ENCODE results near the gene HPCAL4.

Gene HPCAL4

DNA sequence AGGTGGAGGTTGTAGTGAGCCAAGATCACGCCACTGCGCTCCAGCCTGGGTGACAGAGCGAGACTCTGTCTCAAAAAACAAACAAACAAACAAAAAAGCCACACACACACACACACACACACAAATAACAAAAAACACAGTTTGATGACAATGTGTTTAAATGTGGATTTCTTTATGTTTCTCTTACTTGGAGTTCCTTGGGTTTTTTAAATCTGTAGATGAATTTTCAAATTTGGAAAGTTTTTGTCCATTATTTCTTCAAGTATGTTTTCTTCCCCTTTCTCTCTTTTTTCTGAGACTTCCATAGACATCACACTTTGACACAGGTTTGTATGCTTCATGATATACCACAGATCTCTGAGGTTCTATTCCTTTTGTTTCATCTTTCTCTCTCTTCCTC, 35.4 kb upstream of the HPCAL4 start:
- Histone ChIP-seq H3K27ac (ENCODE audit: low read length) (no peak overlapping the region), H3K4me1 (ENCODE audit: control insufficient read depth, insufficient read depth, low read length) (no peaks in the 10 kb centered on the region), H3K36me3 (ENCODE audit: control insufficient read depth in 2 of 2, insufficient read depth in 2 of 2, low read length in 2 of 2) (no peaks in the 10 kb centered on the region), H3K9ac (ENCODE audit: low read length in 2 of 2) (no peak overlapping the region), H3K4me3 (ENCODE audit: low read length in 2 of 2) (no peak overlapping the region), H3K27me3 (ENCODE audit: control insufficient read depth in 1 of 2, insufficient read depth in 2 of 2, low read length in 2 of 2) (peaks cover 10 to 13% of the 10 kb centered on the region in 2 donors), H3K9me3 (ENCODE audit: control insufficient read depth in 2 of 2, low read length in 2 of 2) (no peaks in the 10 kb centered on the region)

DNA sequence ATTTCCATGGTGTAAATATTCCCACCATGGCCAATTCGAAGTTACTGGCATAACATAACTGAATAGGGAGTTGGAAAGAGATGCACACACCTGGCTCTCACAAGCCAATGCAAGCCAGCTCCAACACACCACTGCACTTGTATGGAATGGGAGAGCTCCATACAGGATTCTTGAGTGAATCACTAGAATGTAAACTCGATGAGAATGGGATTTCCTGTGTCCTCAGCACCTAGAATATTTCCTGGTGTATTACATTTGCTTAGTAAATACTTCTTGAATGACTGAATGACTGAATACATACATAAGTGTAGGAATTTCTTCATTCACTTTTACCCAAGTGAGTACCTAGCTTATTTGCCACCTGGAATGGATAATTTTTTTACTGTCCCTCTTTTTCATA, 31.3 kb upstream of the HPCAL4 start:
- no peaks in the 10 kb centered on the region for H3K36me3 ChIP-seq (ENCODE audit: control insufficient read depth in 2 of 2, insufficient read depth in 2 of 2, low read length in 2 of 2)
- no peaks in the 10 kb centered on the region for H3K4me1 ChIP-seq (ENCODE audit: control insufficient read depth, insufficient read depth, low read length)
- H3K9ac ChIP-seq (ENCODE audit: low read length in 2 of 2) = no peak overlapping the region
- H3K9me3 ChIP-seq (ENCODE audit: control insufficient read depth in 2 of 2, low read length in 2 of 2) = no peaks in the 10 kb centered on the region
- H3K27me3 ChIP-seq (ENCODE audit: control insufficient read depth in 1 of 2, insufficient read depth in 2 of 2, low read length in 2 of 2) = peaks cover 0 to 2% of the 10 kb centered on the region in 2 donors
- H3K4me3 ChIP-seq (ENCODE audit: low read length in 2 of 2) = no peak overlapping the region
- no peak overlapping the region for H3K27ac ChIP-seq (ENCODE audit: low read length)

DNA sequence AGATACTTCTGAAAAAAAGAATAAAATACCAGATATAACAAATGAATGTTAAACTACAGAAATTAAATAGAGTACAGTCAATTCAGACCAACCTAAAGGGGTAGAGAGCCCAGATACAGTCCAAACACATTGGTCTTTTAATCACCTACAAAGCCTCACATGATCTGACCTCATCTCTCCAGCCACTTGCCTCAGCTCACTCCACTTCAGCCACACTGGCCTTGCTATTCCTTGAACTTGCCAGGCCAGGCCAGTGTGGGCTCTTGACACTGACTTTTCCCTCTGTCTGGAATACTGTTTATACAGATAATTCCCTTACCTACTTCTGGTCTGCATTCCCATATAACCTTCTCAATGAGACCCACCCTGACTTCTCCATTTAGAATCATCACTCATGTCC, 30.4 kb upstream of the HPCAL4 start:
- no peak overlapping the region for H3K4me3 ChIP-seq (ENCODE audit: low read length in 2 of 2)
- no peak overlapping the region for H3K9ac ChIP-seq (ENCODE audit: low read length in 2 of 2)
- no peaks in the 10 kb centered on the region for H3K36me3 ChIP-seq (ENCODE audit: control insufficient read depth in 2 of 2, insufficient read depth in 2 of 2, low read length in 2 of 2)
- H3K27me3 ChIP-seq (ENCODE audit: control insufficient read depth in 1 of 2, insufficient read depth in 2 of 2, low read length in 2 of 2) = peaks cover 0 to 4% of the 10 kb centered on the region in 2 donors
- no peaks in the 10 kb centered on the region for H3K9me3 ChIP-seq (ENCODE audit: control insufficient read depth in 2 of 2, low read length in 2 of 2)
- no peaks in the 10 kb centered on the region for H3K4me1 ChIP-seq (ENCODE audit: control insufficient read depth, insufficient read depth, low read length)
- H3K27ac ChIP-seq (ENCODE audit: low read length) = no peak overlapping the region

DNA sequence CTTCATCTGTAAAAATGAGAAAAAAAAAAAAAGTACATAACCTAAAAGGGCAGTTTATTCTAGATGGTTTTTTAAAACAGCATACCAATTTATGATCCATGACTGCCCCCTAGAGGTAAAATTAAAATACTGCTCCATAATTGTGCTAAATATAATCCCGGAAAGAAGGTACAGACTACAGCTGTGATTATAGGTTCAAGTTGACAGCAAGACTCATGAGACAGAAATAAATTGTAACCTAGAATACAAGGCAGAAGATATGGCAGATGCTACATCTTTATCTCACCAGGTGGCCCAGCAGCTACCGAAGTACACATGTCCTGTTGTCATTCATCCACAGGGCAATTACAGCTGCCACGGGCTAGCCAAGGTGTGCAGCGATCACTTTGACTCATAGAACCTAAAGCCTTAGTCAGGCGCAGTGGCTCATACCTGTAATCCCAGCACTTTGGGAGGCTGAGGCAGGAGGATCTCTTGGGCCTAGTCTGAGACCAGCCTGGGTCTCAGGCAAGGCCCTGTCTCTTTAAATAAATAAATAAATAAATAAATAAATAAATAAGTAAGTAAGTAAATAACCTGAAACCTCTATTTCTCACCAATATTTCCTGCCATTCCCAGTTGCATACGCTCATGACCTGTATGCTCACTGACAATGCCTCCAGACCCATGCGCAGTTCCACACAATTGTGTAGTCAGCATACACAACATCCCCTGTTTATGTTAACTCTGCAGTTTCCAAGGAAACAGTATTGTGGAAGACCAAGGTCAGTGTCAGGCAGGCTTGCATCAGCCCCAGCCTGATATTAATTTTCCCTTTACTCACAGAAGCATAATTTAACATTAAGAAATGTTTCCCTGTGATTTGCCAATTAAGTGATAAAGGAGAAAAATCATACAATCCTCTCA, 29.1 kb upstream of the HPCAL4 start:
- Histone ChIP-seq H3K27ac (ENCODE audit: low read length) (no peak overlapping the region), H3K4me1 (ENCODE audit: control insufficient read depth, insufficient read depth, low read length) (no peaks in the 10 kb centered on the region), H3K9me3 (ENCODE audit: control insufficient read depth in 2 of 2, low read length in 2 of 2) (no peaks in the 10 kb centered on the region), H3K27me3 (ENCODE audit: control insufficient read depth in 1 of 2, insufficient read depth in 2 of 2, low read length in 2 of 2) (peaks cover 0 to 4% of the 10 kb centered on the region in 2 donors), H3K36me3 (ENCODE audit: control insufficient read depth in 2 of 2, insufficient read depth in 2 of 2, low read length in 2 of 2) (no peaks in the 10 kb centered on the region), H3K4me3 (ENCODE audit: low read length in 2 of 2) (no peak overlapping the region), H3K9ac (ENCODE audit: low read length in 2 of 2) (no peak overlapping the region)

DNA sequence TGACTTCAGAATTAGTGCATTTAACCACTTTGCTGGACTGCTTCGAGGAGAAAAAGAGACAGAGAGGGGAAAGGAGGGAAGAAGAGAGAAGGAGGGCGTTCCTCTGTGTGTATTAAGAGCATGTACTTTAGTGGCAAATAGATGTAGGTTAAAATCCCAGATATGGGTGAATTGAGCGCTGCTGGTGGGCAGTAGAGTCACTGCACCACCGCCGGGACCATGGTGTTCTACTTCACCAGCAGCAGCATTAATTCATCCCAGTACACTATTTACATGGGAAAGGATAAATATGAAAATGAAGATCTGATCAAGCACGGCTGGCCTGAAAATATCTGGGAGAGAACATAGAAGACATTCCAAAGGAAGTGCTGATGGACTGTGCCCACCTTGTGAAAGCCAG, 26.6 kb upstream of the HPCAL4 start:
- H3K27me3 ChIP-seq (ENCODE audit: control insufficient read depth in 1 of 2, insufficient read depth in 2 of 2, low read length in 2 of 2) = peaks cover 2 to 4% of the 10 kb centered on the region in 2 donors

DNA sequence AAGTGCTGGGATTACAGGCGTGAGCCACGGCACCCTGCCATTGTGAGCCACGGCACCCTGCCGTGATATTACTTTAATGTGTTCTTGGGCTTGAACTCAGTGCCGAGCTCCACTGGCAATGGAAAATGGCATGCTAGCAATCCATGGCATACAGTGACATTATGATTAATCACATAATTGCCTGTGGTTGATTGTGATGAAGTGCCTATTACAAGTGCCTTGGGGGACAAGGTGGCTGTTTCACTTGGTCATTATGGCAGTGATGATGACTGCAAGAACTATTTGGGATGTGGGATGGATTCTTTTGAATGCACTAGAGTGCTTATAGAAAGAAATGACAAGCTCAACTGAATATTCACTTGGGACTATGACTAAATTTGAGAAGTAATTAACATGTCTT, 22.3 kb upstream of the HPCAL4 start:
- Histone ChIP-seq H3K36me3 (ENCODE audit: control insufficient read depth in 2 of 2, insufficient read depth in 2 of 2, low read length in 2 of 2) (no peaks in the 10 kb centered on the region), H3K9me3 (ENCODE audit: control insufficient read depth in 2 of 2, low read length in 2 of 2) (no peaks in the 10 kb centered on the region), H3K27me3 (ENCODE audit: control insufficient read depth in 1 of 2, insufficient read depth in 2 of 2, low read length in 2 of 2) (peaks cover 4 to 6% of the 10 kb centered on the region in 2 donors), H3K4me3 (ENCODE audit: low read length in 2 of 2) (no peak overlapping the region), H3K27ac (ENCODE audit: low read length) (no peak overlapping the region), H3K4me1 (ENCODE audit: control insufficient read depth, insufficient read depth, low read length) (no peaks in the 10 kb centered on the region), H3K9ac (ENCODE audit: low read length in 2 of 2) (no peak overlapping the region)

More for the DNA sequence above, 26.6 kb upstream of the HPCAL4 start:
- H3K36me3 ChIP-seq (ENCODE audit: control insufficient read depth in 2 of 2, insufficient read depth in 2 of 2, low read length in 2 of 2) = no peaks in the 10 kb centered on the region
- H3K9me3 ChIP-seq (ENCODE audit: control insufficient read depth in 2 of 2, low read length in 2 of 2) = no peaks in the 10 kb centered on the region
- no peak overlapping the region for H3K9ac ChIP-seq (ENCODE audit: low read length in 2 of 2)
- no peaks in the 10 kb centered on the region for H3K4me1 ChIP-seq (ENCODE audit: control insufficient read depth, insufficient read depth, low read length)
- no peak overlapping the region for H3K27ac ChIP-seq (ENCODE audit: low read length)
- no peak overlapping the region for H3K4me3 ChIP-seq (ENCODE audit: low read length in 2 of 2)

DNA sequence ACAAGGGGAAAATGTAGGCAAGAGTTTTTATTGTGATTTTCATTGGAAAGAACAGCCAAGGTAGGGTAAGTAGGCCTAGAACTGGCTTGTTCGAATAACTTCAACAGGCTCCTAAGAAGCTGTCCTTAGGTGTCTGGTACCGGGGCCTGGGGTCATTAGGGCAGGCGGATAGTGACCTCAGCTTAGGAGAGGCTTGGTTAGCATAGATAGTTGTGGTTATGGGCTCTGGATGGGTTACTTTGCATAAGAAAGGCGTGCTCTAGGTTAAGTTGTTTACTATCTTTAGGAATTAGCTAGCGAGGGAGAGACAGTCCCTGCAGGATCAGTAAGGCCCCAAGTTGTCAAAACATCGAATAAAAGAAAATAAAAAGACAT, 20.7 kb upstream of the HPCAL4 start:
- no peak overlapping the region for H3K9ac ChIP-seq (ENCODE audit: low read length in 2 of 2)
- no peaks in the 10 kb centered on the region for H3K9me3 ChIP-seq (ENCODE audit: control insufficient read depth in 2 of 2, low read length in 2 of 2)
- H3K4me1 ChIP-seq (ENCODE audit: control insufficient read depth, insufficient read depth, low read length) = no peaks in the 10 kb centered on the region
- H3K27me3 ChIP-seq (ENCODE audit: control insufficient read depth in 1 of 2, insufficient read depth in 2 of 2, low read length in 2 of 2) = peaks cover 0 to 6% of the 10 kb centered on the region in 2 donors
- H3K27ac ChIP-seq (ENCODE audit: low read length) = no peak overlapping the region
- H3K4me3 ChIP-seq (ENCODE audit: low read length in 2 of 2) = no peak overlapping the region
- H3K36me3 ChIP-seq (ENCODE audit: control insufficient read depth in 2 of 2, insufficient read depth in 2 of 2, low read length in 2 of 2) = no peaks in the 10 kb centered on the region

DNA sequence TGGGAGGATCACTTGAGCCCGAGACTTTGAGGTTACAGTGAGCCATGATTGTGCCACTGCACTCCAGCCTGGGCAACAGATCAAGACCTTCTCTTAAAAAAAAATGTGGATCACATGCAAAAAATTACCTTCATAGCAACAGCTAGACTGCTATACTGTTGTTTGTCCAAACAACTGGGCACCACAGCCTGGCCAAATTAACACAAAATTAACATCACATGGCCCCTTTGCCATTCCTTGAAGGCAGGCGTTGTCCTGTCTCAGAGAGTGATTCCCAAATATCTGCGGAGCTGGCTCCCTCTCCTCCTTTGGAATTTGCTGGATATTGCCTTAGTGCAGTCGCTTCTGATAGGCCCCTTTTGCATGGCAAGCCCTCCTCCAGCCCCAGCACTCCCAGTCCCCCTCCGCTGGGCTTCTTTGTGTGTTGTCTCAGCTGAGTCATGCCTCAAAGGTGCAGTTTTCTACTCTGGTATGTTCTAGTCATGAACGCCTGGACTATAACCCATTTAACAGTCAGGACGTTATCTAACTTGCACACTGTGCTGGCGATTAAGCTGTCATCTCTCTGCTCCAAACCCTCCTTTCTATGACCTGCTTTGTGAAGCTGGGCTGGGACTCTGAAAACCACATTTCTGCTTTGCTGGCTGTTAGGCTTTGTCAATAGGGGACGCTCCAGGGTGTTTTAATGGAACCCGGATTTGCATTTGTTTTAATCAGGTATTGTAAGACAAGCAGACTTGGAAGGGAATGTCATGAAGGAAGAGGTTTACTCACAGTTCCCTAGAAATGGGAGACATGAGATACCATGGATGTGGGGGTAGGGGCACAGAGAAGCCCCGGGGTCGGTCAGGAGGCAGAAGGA, 20.1 kb upstream of the HPCAL4 start:
- peaks cover 0 to 6% of the 10 kb centered on the region in 2 donors for H3K27me3 ChIP-seq (ENCODE audit: control insufficient read depth in 1 of 2, insufficient read depth in 2 of 2, low read length in 2 of 2)
- no peak overlapping the region for H3K4me3 ChIP-seq (ENCODE audit: low read length in 2 of 2)
- no peaks in the 10 kb centered on the region for H3K4me1 ChIP-seq (ENCODE audit: control insufficient read depth, insufficient read depth, low read length)

DNA sequence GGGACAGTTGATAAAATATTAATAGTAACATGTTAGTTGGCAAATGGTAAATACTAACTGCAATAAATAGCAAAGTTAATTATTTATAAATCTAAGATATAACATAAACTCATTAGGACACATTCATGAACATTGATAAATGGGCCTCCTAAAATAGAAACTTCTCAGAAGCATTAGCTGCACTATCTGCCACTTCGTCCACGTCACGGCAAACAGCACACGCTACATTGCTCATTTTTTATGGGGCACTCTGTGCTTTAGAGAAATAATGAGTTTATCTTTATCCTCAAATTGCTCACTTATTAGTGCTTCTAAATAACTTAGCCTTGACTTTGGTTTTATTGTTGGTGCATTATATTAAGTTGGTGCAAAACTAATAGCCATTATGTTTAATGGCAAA, 16.3 kb upstream of the HPCAL4 start:
- Histone ChIP-seq H3K9ac (ENCODE audit: low read length in 2 of 2) (no peak overlapping the region), H3K4me1 (ENCODE audit: control insufficient read depth, insufficient read depth, low read length) (no peaks in the 10 kb centered on the region), H3K27ac (ENCODE audit: low read length) (no peak overlapping the region), H3K27me3 (ENCODE audit: control insufficient read depth in 1 of 2, insufficient read depth in 2 of 2, low read length in 2 of 2) (peaks cover 0 to 5% of the 10 kb centered on the region in 2 donors), H3K9me3 (ENCODE audit: control insufficient read depth in 2 of 2, low read length in 2 of 2) (no peaks in the 10 kb centered on the region), H3K36me3 (ENCODE audit: control insufficient read depth in 2 of 2, insufficient read depth in 2 of 2, low read length in 2 of 2) (no peaks in the 10 kb centered on the region), H3K4me3 (ENCODE audit: low read length in 2 of 2) (no peak overlapping the region)

More for the DNA sequence above, 20.1 kb upstream of the HPCAL4 start:
- Histone ChIP-seq H3K27ac (ENCODE audit: low read length) (no peak overlapping the region), H3K9ac (ENCODE audit: low read length in 2 of 2) (no peak overlapping the region), H3K9me3 (ENCODE audit: control insufficient read depth in 2 of 2, low read length in 2 of 2) (no peaks in the 10 kb centered on the region), H3K36me3 (ENCODE audit: control insufficient read depth in 2 of 2, insufficient read depth in 2 of 2, low read length in 2 of 2) (no peaks in the 10 kb centered on the region)

DNA sequence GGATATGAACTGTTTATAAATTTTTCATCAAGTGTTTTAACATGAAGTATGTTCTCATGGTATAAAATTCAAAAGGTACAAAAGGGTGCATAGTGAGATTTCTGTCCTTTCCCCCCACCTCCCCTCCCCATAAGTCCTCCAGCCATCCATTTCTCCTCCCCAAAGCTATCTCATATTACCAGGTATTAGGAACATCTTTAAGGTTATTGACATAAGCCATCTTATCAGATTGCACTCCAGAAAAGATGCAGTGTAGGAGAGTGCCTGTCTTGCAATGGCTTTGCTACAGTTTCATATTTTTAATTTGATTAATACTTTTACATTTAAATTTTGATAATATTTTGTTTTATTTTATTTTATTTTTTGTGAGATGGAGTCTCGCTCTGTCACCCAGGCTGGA, 13.5 kb upstream of the HPCAL4 start:
- H3K9me3 ChIP-seq (ENCODE audit: control insufficient read depth in 2 of 2, low read length in 2 of 2) = no peaks in the 10 kb centered on the region
- H3K36me3 ChIP-seq (ENCODE audit: control insufficient read depth in 2 of 2, insufficient read depth in 2 of 2, low read length in 2 of 2) = no peaks in the 10 kb centered on the region
- no peak overlapping the region for H3K9ac ChIP-seq (ENCODE audit: low read length in 2 of 2)
- H3K27ac ChIP-seq (ENCODE audit: low read length) = no peak overlapping the region
- H3K4me1 ChIP-seq (ENCODE audit: control insufficient read depth, insufficient read depth, low read length) = no peaks in the 10 kb centered on the region
- H3K27me3 ChIP-seq (ENCODE audit: control insufficient read depth in 1 of 2, insufficient read depth in 2 of 2, low read length in 2 of 2) = peaks cover 0 to 5% of the 10 kb centered on the region in 2 donors
- no peak overlapping the region for H3K4me3 ChIP-seq (ENCODE audit: low read length in 2 of 2)
